Endothelial cell of umbilical vein (primary cell): ENCODE measurements around the gene SNRPD2. TPM values are rescaled to one million over a fixed set of nuclear protein-coding genes. Genes with fewer than 3 reads are reported as not detected.

Source experiments
- BruUV-seq: library from RNA; stranded (reverse); fragments of 400-500 nt; replicated peaks from 2 replicates; lab custom pipeline; 2021; lab: Mats Ljungman, UMichigan
- CTCF ChIA-PET: fragments of 300-600, 350-600 bp; sonication (Branson Sonifier 250); formaldehyde crosslinking; loops from one replicate; lab custom pipeline; 2021; ENCODE audit warnings: antibody characterized with exemption, inconsistent platforms; lab: Charles Lee
- POLR2A ChIA-PET: fragments of 300-600, 350-600 bp; sonication (Branson Sonifier 250); formaldehyde crosslinking; loops from one replicate; lab custom pipeline; 2021; ENCODE audit warnings: antibody characterized with exemption, inconsistent platforms; lab: Charles Lee
- DNase-seq: peaks from one replicate; pipeline ENCODE4 v3.0.0-alpha.2; 2011; ENCODE audit warnings: low read depth, low spot score
- FAIRE-seq: peaks from 2 replicates; lab custom pipeline; 2011; peaks lifted over from hg19 to GRCh38; lab: Jason Lieb, UNC
- H2AFZ ChIP-seq: 2 replicates; pipeline ENCODE4 v1.6.0; 2012; ENCODE audit warnings: low read depth, low read length, control low read depth, inconsistent platforms
- H3K27ac ChIP-seq: 2 replicates; pipeline ENCODE4 v1.5.1; 2011; ENCODE audit warnings: low read depth, mild to moderate bottlenecking, control low read depth, low read length, moderate library complexity; ENCODE audit not compliant: insufficient read depth
- H3K27me3 ChIP-seq, 2 experiments: 2 replicates each; pipeline versions ENCODE4 v1.6.0 to v1.6.1; 2011; ENCODE audit warnings: low read length in 2 of 2, mixed read lengths in 1 of 2; ENCODE audit not compliant: control insufficient read depth in 2 of 2, insufficient read depth in 2 of 2
- H3K36me3 ChIP-seq, 2 experiments: 2 replicates in 1 of 2; 3 replicates in 1 of 2; pipeline ENCODE4 v1.5.1; 2011; ENCODE audit warnings: low read length in 2 of 2, mild to moderate bottlenecking in 1 of 2, moderate library complexity in 1 of 2; ENCODE audit not compliant: control insufficient read depth in 2 of 2, insufficient read depth in 2 of 2; ENCODE audit errors: extremely low read depth in 1 of 2
- H3K4me1 ChIP-seq: 3 replicates; pipeline ENCODE4 v1.5.1; 2011; ENCODE audit warnings: mild to moderate bottlenecking, low read length; ENCODE audit not compliant: control insufficient read depth, insufficient read depth; ENCODE audit errors: extremely low read depth
- H3K4me2 ChIP-seq: 2 replicates; pipeline ENCODE4 v1.6.1; 2011; ENCODE audit warnings: low read length, control low read depth, mixed read lengths; ENCODE audit not compliant: insufficient read depth
- H3K4me3 ChIP-seq, 3 experiments: fragments of 200-600 bp in 1 of 3; sonication (generic), shearing (Covaris generic) in 1 of 3; replicated peaks in 1 of 3; 2 replicates each; pipeline ENCODE4 v1.5.1; 2011 to 2016; ENCODE audit warnings: control low read depth in 3 of 3, low read length in 3 of 3, mild to moderate bottlenecking in 2 of 3, inconsistent platforms in 1 of 3, low read depth in 1 of 3, moderate library complexity in 1 of 3; ENCODE audit not compliant: insufficient read depth in 1 of 3
- H3K79me2 ChIP-seq: 2 replicates; pipeline ENCODE4 v1.6.0; 2012; ENCODE audit warnings: low read length, inconsistent platforms; ENCODE audit not compliant: control insufficient read depth, insufficient read depth
- H3K9ac ChIP-seq: replicated peaks from 2 replicates; pipeline ENCODE3; 2011; ENCODE audit warnings: low read length, control low read depth; ENCODE audit not compliant: insufficient read depth; ENCODE audit errors: extremely low read depth
- H3K9me1 ChIP-seq: replicated peaks from 3 replicates; pipeline ENCODE4 v1.6.0; 2011; ENCODE audit warnings: mild to moderate bottlenecking, low read length; ENCODE audit not compliant: control insufficient read depth, insufficient read depth; ENCODE audit errors: extremely low read depth
- H3K9me3 ChIP-seq: replicated peaks from 2 replicates; pipeline ENCODE4 v1.5.1; 2012; ENCODE audit warnings: low read length, inconsistent platforms; ENCODE audit not compliant: control insufficient read depth, insufficient read depth
- H4K20me1 ChIP-seq: replicated peaks from 2 replicates; pipeline ENCODE3; 2011; ENCODE audit warnings: mild to moderate bottlenecking, low read length; ENCODE audit not compliant: control insufficient read depth, insufficient read depth; ENCODE audit errors: extremely low read depth
- CTCF ChIP-seq, 2 donors: IDR thresholded peaks; 1 replicate in 1 of 2; 2 replicates in 1 of 2; pipeline ENCODE4 v1.5.1; 2011; ENCODE audit warnings: low read length in 2 of 2, mild to moderate bottlenecking in 2 of 2, moderate library complexity in 2 of 2, control low read depth in 1 of 2, inconsistent platforms in 1 of 2, low read depth in 1 of 2; ENCODE audit not compliant: insufficient read depth in 1 of 2; ENCODE audit errors: extremely low read depth in 1 of 2
- FOS ChIP-seq: IDR thresholded peaks from 2 replicates; pipeline ENCODE4 v1.6.1; 2011; ENCODE audit warnings: mild to moderate bottlenecking, low read length, moderate library complexity, borderline replicate concordance; ENCODE audit not compliant: insufficient read depth
- GATA2 ChIP-seq: IDR thresholded peaks from 2 replicates; pipeline ENCODE4 v1.7.0; 2011; ENCODE audit warnings: low read depth, mild to moderate bottlenecking, moderate library complexity, mixed read lengths, low read length; ENCODE audit not compliant: insufficient read length, insufficient read depth
- MYC ChIP-seq: IDR thresholded peaks from one replicate; pipeline ENCODE4 v1.6.1; 2011; ENCODE audit warnings: mild to moderate bottlenecking, low read depth, low read length
- POLR2AphosphoS5 ChIP-seq: IDR thresholded peaks from 2 replicates; pipeline ENCODE4 v1.6.1; 2012; ENCODE audit warnings: low read depth, mild to moderate bottlenecking, control low read depth, low read length, moderate library complexity; ENCODE audit not compliant: insufficient read depth
- dilution Hi-C: fragments of 300-500 bp; cut with MboI; formaldehyde crosslinking; loops from one replicate; pipeline ENCODE4 v1.15.0; 2019; ENCODE audit warnings: low sequenced_read_pairs; ENCODE audit not compliant: extremely low pct_ligation_motif_present
- intact Hi-C: fragments of 100-400 bp; cut with micrococcal nuclease; formaldehyde crosslinking; loops from one replicate; pipeline ENCODE4 v1.10.0; 2022
- polyA plus RNA-seq, 4 experiments: library from polyadenylated mRNA; depleted of rRNA in 3 of 4; stranded (reverse) in 3 of 4; unstranded in 1 of 4; fragments of >200 nt; gene quantifications; 2 replicates each; pipeline versions ENCODE4 v1.2.1 to v1.2.3, GENCODE V29; 2011 to 2012; ENCODE audit warnings: missing spikeins in 1 of 4
- total RNA-seq: library from RNA; stranded (reverse); gene quantifications from 2 replicates; pipeline ENCODE4 v1.2.3, GENCODE V29; 2021

The SNRPD2 gene
- total and polyA plus RNA-seq, 2 donors (not counting 3 experiments of a cell fraction or from before 2014, with no cell fraction given): 512 to 519 TPM

DNA sequence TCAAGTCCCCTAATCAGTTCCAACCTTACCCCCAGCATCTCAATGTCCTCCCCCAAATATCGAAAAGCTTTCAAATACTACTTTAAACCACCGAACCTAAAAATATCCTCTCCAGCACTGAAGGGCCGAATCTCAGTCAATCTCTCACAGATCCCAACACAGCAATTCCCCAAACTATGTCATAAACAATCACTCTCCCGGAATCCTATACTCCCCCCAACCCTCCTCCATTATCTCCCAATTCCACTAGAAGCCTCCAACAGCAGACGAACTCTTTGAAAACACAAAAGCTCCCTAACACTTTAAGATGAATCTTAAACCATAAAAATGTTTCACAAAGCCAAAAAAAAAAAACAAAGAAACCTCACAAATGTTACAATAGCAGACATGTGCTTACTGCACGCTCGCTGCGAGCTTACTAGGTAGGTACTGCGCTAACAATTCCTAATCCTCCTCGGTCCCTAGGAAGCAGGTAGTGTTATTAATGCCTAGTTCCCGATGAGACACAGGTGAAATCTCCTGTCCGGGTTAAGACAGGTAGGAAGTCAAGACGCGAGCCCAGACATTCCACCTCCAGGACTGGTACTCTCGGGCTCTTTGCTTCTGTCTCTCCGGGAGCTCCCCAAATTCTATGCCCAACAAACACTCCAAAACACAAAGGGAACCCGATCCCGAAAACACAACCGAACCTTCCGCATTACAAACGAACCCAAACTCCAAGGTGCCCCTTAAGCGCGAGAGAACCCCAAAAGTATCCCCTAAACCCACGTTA lies 24.8 kb upstream of the SNRPD2 start:
- ChIA-PET CTCF (interaction anchor here (0.6 to 3.7 kb wide), 16 partner anchors 11 to 277 kb away, joined by 3 to 51 read pairs (median 5); partner anchors contain the start of genes DMPK, DMWD, FBXO46 and QPCTL), POLR2A (interaction anchor here (0.6 to 2.2 kb wide), 7 partner anchors 11 to 152 kb away, joined by 3 to 24 read pairs (median 4); partner anchors contain the start of genes FBXO46, QPCTL, SIX5 and SNRPD2)
- Histone ChIP-seq H3K4me2 (peak overlapping the region; percentile 98), H3K9me3 (no peaks in the 10 kb centered on the region), H3K9ac (peak overlapping the region; percentile 76), H3K4me3 (peak overlapping the region; percentile 54 to 93 (median 61)), H2AFZ (peak overlapping the region; percentile 54), H3K36me3 (peaks cover 0 to 13% of the 10 kb centered on the region in 2 experiments), H3K9me1 (no peaks in the 10 kb centered on the region), H3K4me1 (peaks cover 14% of the 10 kb centered on the region), H3K79me2 (peaks cover 28% of the 10 kb centered on the region), H3K27ac (peak overlapping the region; percentile 43), H3K27me3 (no peaks in the 10 kb centered on the region), H4K20me1 (no peaks in the 10 kb centered on the region)
- intact Hi-C loops (loop anchor here (1.0 kb wide), 2 partner anchors 24 to 53 kb away; partner anchors contain the start of genes QPCTL and SIX5), dilution Hi-C loops (no loop called here)
- no peak for FAIRE-seq
- DNase-seq: peak; percentile 49
- TF ChIP-seq CTCF (IDR thresholded peaks at IDR 0.05; ENCODE audit: extremely low read depth in 1 of 2, insufficient read depth in 1 of 2, low read depth in 1 of 2, low read length in 2 of 2) (no peak), POLR2AphosphoS5 (no peak), FOS (no peak), MYC (no peak), GATA2 (no peak)
- BruUV-seq: TSS peak; percentile 57
